Spinal cord (tissue), 10 donors: ENCODE data around the gene VAV2. TPM values are rescaled to one million over a fixed set of nuclear protein-coding genes. Genes with fewer than 3 reads are reported as not detected.

Source experiments
- DNase-seq, 6 donors: peaks; one replicate each; pipeline versions ENCODE4 v3.0.0 to v3.0.0-alpha.2; 2013 to 2015; ENCODE audit warnings: low spot score in 6 of 6, low read depth in 4 of 6
- H3K27ac ChIP-seq: one replicate; pipeline ENCODE4 v1.5.1; 2013; ENCODE audit warnings: low read depth, low read length, control low read depth
- H3K27me3 ChIP-seq: one replicate; pipeline ENCODE4 v1.6.1; 2013; ENCODE audit warnings: low read length; ENCODE audit not compliant: control insufficient read depth, insufficient read depth
- H3K36me3 ChIP-seq: one replicate; pipeline ENCODE4 v1.6.1; 2013; ENCODE audit warnings: low read length; ENCODE audit not compliant: control insufficient read depth, insufficient read depth
- H3K4me1 ChIP-seq: one replicate; pipeline ENCODE4 v1.6.1; 2013; ENCODE audit warnings: low read length; ENCODE audit not compliant: control insufficient read depth, insufficient read depth
- H3K4me3 ChIP-seq: one replicate; pipeline ENCODE4 v1.5.1; 2013; ENCODE audit warnings: low read depth, low read length, control low read depth
- H3K9me3 ChIP-seq: one replicate; pipeline ENCODE4 v1.6.1; 2013; ENCODE audit warnings: low read length; ENCODE audit not compliant: control insufficient read depth, insufficient read depth
- WGBS: methylation state at CpG from one replicate; pipeline ENCODE4 v1.1.5; 2013; ENCODE audit warnings: missing lambda C conversion rate; ENCODE audit not compliant: insufficient coverage; 5-methylcytosine and 5-hydroxymethylcytosine counted together
- polyA plus RNA-seq, 2 donors: library from polyadenylated mRNA; unstranded; fragments of 120-200 nt; gene quantifications; one replicate each; pipeline ENCODE4 v1.2.1, GENCODE V29; 2013; ENCODE audit not compliant: insufficient read length in 2 of 2
- total RNA-seq, 2 donors: library from RNA; depleted of rRNA in 1 of 2; stranded (reverse); fragments of 120-200 nt in 1 of 2; fragments of >200 nt in 1 of 2; gene quantifications; one replicate each; pipeline versions ENCODE4 v1.2.3 to v1.2.4, GENCODE V29; 2013 to 2014
- donor health status: healthy.

The VAV2 gene
- total and polyA plus RNA-seq, 4 donors = 18.4 to 48.3 (median 33.1) TPM

- 48% methylated on average over 12 of the region's 13 CpGs for WGBS
- Histone ChIP-seq H3K27ac (no peak overlapping the region), H3K4me1 (peaks cover 45% of the 10 kb centered on the region), H3K27me3 (no peaks in the 10 kb centered on the region), H3K9me3 (no peaks in the 10 kb centered on the region), H3K36me3 (peaks cover 77% of the 10 kb centered on the region), H3K4me3 (no peak overlapping the region)
- DNase-seq = peak in 2 of 6 donors; percentile 71 to 93
These were observed 180.7 kb downstream of the VAV2 start for GRCh38 chr9:133811471-133811870.

- Histone ChIP-seq H3K4me1 (peaks cover 45% of the 10 kb centered on the region), H3K27ac (no peak overlapping the region), H3K27me3 (no peaks in the 10 kb centered on the region), H3K4me3 (no peak overlapping the region), H3K9me3 (no peaks in the 10 kb centered on the region), H3K36me3 (peaks cover 85% of the 10 kb centered on the region)
- no peak for DNase-seq
- WGBS = 84% methylated on average over 22 of the region's 23 CpGs
These were observed 181.4 kb downstream of the VAV2 start for GRCh38 chr9:133810556-133811195.

- H3K36me3 ChIP-seq = peaks cover 93% of the 10 kb centered on the region
- H3K9me3 ChIP-seq = no peaks in the 10 kb centered on the region
- H3K27me3 ChIP-seq = no peaks in the 10 kb centered on the region
- H3K4me1 ChIP-seq = peaks cover 43% of the 10 kb centered on the region
- H3K27ac ChIP-seq = no peak overlapping the region
- 91% methylated on average over 3 of the region's 7 CpGs for WGBS
- DNase-seq = no peak
- no peak overlapping the region for H3K4me3 ChIP-seq
These were observed 182.8 kb downstream of the VAV2 start for GRCh38 chr9:133809335-133809734.

- H3K27ac ChIP-seq = no peak overlapping the region
- DNase-seq = no peak
- H3K9me3 ChIP-seq = no peaks in the 10 kb centered on the region
- 83% methylated on average over 12 of the region's 13 CpGs for WGBS
- H3K4me3 ChIP-seq = no peak overlapping the region
- H3K4me1 ChIP-seq = peaks cover 32% of the 10 kb centered on the region
- no peaks in the 10 kb centered on the region for H3K27me3 ChIP-seq
- peaks cover 92% of the 10 kb centered on the region for H3K36me3 ChIP-seq
These were observed 184.3 kb downstream of the VAV2 start for GRCh38 chr9:133807818-133808217.

- DNase-seq = no peak
- Histone ChIP-seq H3K4me3 (no peak overlapping the region), H3K9me3 (no peaks in the 10 kb centered on the region), H3K27ac (no peak overlapping the region), H3K36me3 (peaks cover 95% of the 10 kb centered on the region), H3K27me3 (no peaks in the 10 kb centered on the region), H3K4me1 (peaks cover 29% of the 10 kb centered on the region)
- WGBS = 94% methylated on average over 14 of the region's 14 CpGs
These were observed 185.1 kb downstream of the VAV2 start for GRCh38 chr9:133807037-133807436.

GRCh38 chr9:133806623-133807010, 185.5 kb downstream of the VAV2 start:
- Histone ChIP-seq H3K9me3 (no peaks in the 10 kb centered on the region), H3K36me3 (peaks cover 95% of the 10 kb centered on the region), H3K27me3 (no peaks in the 10 kb centered on the region), H3K27ac (no peak overlapping the region), H3K4me3 (no peak overlapping the region), H3K4me1 (peaks cover 25% of the 10 kb centered on the region)
- WGBS = 81% methylated on average over 17 of the region's 17 CpGs
- DNase-seq = no peak

- 96% methylated on average over 19 of the region's 32 CpGs for WGBS
- Histone ChIP-seq H3K27me3 (no peaks in the 10 kb centered on the region), H3K36me3 (peaks cover 99% of the 10 kb centered on the region), H3K9me3 (no peaks in the 10 kb centered on the region), H3K27ac (no peak overlapping the region), H3K4me3 (no peak overlapping the region), H3K4me1 (peaks cover 19% of the 10 kb centered on the region)
- no peak for DNase-seq
These were observed 186.1 kb downstream of the VAV2 start for GRCh38 chr9:133805876-133806622.

- H3K36me3 ChIP-seq = peaks cover 95% of the 10 kb centered on the region
- H3K27me3 ChIP-seq = no peaks in the 10 kb centered on the region
- peaks cover 9% of the 10 kb centered on the region for H3K4me1 ChIP-seq
- H3K27ac ChIP-seq = no peak overlapping the region
- no peaks in the 10 kb centered on the region for H3K9me3 ChIP-seq
- WGBS = 92% methylated on average over 17 of the region's 17 CpGs
- no peak for DNase-seq
- no peak overlapping the region for H3K4me3 ChIP-seq
These were observed 187.9 kb downstream of the VAV2 start for GRCh38 chr9:133804199-133804598.

- Histone ChIP-seq H3K9me3 (no peaks in the 10 kb centered on the region), H3K4me1 (peaks cover 6% of the 10 kb centered on the region), H3K4me3 (no peak overlapping the region), H3K27ac (no peak overlapping the region), H3K36me3 (peaks cover 95% of the 10 kb centered on the region), H3K27me3 (no peaks in the 10 kb centered on the region)
- 88% methylated on average over 13 of the region's 13 CpGs for WGBS
- DNase-seq = no peak
These were observed 188.4 kb downstream of the VAV2 start for GRCh38 chr9:133803745-133804144.
